ENCODE data around the gene FBXW11.

DNA sequence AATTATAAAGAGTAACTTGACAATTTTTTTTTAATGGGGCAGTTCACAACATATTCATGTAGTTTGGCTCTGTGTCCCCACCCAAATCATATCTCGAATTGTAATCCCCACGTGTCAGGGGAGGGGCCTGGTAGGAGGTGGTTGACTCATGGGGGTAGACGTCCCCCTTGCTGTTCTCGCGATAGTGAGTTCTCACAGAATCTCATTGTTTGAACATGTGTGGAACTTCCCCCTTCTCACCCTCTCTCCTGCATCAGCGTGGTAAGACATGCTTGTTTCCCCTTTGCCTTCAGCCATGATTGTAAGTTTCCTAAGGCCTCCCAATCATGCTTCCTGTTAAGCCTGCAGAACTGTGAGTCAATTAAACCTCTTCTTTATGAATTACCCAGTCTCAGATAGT is 40.7 kb downstream of the FBXW11 start:
- TF ChIP-seq, protein P1, sequence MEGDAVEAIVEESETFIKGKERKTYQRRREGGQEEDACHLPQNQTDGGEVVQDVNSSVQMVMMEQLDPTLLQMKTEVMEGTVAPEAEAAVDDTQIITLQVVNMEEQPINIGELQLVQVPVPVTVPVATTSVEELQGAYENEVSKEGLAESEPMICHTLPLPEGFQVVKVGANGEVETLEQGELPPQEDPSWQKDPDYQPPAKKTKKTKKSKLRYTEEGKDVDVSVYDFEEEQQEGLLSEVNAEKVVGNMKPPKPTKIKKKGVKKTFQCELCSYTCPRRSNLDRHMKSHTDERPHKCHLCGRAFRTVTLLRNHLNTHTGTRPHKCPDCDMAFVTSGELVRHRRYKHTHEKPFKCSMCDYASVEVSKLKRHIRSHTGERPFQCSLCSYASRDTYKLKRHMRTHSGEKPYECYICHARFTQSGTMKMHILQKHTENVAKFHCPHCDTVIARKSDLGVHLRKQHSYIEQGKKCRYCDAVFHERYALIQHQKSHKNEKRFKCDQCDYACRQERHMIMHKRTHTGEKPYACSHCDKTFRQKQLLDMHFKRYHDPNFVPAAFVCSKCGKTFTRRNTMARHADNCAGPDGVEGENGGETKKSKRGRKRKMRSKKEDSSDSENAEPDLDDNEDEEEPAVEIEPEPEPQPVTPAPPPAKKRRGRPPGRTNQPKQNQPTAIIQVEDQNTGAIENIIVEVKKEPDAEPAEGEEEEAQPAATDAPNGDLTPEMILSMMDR (IDR thresholded peaks at IDR 0.05; ENCODE audit: poor library complexity, severe bottlenecking) = no peak
- TF ChIP-seq, protein P2, sequence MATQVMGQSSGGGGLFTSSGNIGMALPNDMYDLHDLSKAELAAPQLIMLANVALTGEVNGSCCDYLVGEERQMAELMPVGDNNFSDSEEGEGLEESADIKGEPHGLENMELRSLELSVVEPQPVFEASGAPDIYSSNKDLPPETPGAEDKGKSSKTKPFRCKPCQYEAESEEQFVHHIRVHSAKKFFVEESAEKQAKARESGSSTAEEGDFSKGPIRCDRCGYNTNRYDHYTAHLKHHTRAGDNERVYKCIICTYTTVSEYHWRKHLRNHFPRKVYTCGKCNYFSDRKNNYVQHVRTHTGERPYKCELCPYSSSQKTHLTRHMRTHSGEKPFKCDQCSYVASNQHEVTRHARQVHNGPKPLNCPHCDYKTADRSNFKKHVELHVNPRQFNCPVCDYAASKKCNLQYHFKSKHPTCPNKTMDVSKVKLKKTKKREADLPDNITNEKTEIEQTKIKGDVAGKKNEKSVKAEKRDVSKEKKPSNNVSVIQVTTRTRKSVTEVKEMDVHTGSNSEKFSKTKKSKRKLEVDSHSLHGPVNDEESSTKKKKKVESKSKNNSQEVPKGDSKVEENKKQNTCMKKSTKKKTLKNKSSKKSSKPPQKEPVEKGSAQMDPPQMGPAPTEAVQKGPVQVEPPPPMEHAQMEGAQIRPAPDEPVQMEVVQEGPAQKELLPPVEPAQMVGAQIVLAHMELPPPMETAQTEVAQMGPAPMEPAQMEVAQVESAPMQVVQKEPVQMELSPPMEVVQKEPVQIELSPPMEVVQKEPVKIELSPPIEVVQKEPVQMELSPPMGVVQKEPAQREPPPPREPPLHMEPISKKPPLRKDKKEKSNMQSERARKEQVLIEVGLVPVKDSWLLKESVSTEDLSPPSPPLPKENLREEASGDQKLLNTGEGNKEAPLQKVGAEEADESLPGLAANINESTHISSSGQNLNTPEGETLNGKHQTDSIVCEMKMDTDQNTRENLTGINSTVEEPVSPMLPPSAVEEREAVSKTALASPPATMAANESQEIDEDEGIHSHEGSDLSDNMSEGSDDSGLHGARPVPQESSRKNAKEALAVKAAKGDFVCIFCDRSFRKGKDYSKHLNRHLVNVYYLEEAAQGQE (IDR thresholded peaks at IDR 0.05; ENCODE audit: borderline replicate concordance) = no peak
- no peak for TF ChIP-seq EZH2 (IDR thresholded peaks at IDR 0.05; ENCODE audit: borderline replicate concordance, insufficient read depth, low read length, poor library complexity, severe bottlenecking)
- TF ChIP-seq POLR2AphosphoS5 (IDR thresholded peaks at IDR 0.05) = no peak
- no peak for TF ChIP-seq SMC3 (conservative IDR thresholded peaks at IDR 0.05; ENCODE audit: poor library complexity)
